OCI-LY7 (cell line): ENCODE data around the gene ZNF837. TPM values are rescaled to one million over a fixed set of nuclear protein-coding genes. Genes with fewer than 3 reads are reported as not detected.

Experiments
- BruUV-seq: library from RNA; stranded (reverse); fragments of 400-500 nt; replicated peaks from 2 replicates; lab custom pipeline; 2021; lab: Mats Ljungman, UMichigan
- CTCF ChIA-PET: fragments of 300-600 bp; sonication (Branson Sonifier 250); formaldehyde crosslinking; loops from one replicate; lab custom pipeline; 2022; ENCODE audit warnings: antibody characterized with exemption; ENCODE audit not compliant: unreplicated experiment; lab: Charles Lee
- POLR2A ChIA-PET: fragments of 300-600 bp; sonication (Branson Sonifier 250); formaldehyde crosslinking; loops from one replicate; lab custom pipeline; 2022; ENCODE audit warnings: antibody characterized with exemption; lab: Charles Lee
- DNase-seq: peaks from one replicate; pipeline ENCODE4 v3.0.0-alpha.2; 2015; ENCODE audit warnings: low spot score
- H2AFZ ChIP-seq: fragments of 200-600 bp; sonication (generic), shearing (Covaris generic); 2 replicates; pipeline ENCODE4 v1.6.1; 2014; ENCODE audit warnings: mild to moderate bottlenecking, antibody characterized with exemption, low read length, moderate library complexity
- H3K27ac ChIP-seq: fragments of 200-600 bp; sonication (generic); 2 replicates; pipeline ENCODE4 v1.5.1; 2014; ENCODE audit warnings: mixed run types, low read depth, mild to moderate bottlenecking, moderate library complexity, low read length, inconsistent platforms; ENCODE audit not compliant: poor library complexity, severe bottlenecking
- H3K36me3 ChIP-seq: fragments of 200-600 bp; sonication (generic); 2 replicates; pipeline ENCODE4 v1.6.1; 2014; ENCODE audit warnings: mild to moderate bottlenecking, antibody characterized with exemption, low read length, moderate library complexity, mixed read lengths; ENCODE audit not compliant: insufficient read depth
- H3K4me1 ChIP-seq: fragments of 200-600 bp; sonication (generic); 2 replicates; pipeline ENCODE4 v1.5.1; 2014; ENCODE audit warnings: mild to moderate bottlenecking, low read length; ENCODE audit not compliant: insufficient read depth, poor library complexity, severe bottlenecking
- H3K4me2 ChIP-seq: fragments of 200-600 bp; sonication (generic); 2 replicates; pipeline ENCODE4 v1.6.1; 2014; ENCODE audit warnings: mild to moderate bottlenecking, low read length
- H3K4me3 ChIP-seq: fragments of 200-600 bp; sonication (generic); 2 replicates; pipeline ENCODE4 v1.5.1; 2014; ENCODE audit warnings: mild to moderate bottlenecking, low read depth, low read length; ENCODE audit not compliant: poor library complexity, severe bottlenecking
- H3K79me2 ChIP-seq: fragments of 200-600 bp; sonication (generic); 2 replicates; pipeline ENCODE4 v1.6.1; 2016; ENCODE audit warnings: low read depth, mild to moderate bottlenecking, low read length, moderate library complexity, mixed read lengths; ENCODE audit not compliant: insufficient read depth
- H3K9me2 ChIP-seq: fragments of 200-600 bp; sonication (generic); 2 replicates; pipeline ENCODE4 v1.6.1; 2016; ENCODE audit warnings: mild to moderate bottlenecking, low read length, mixed read lengths; ENCODE audit not compliant: insufficient read depth
- H3K9me3 ChIP-seq: fragments of 200-600 bp; sonication (generic); 2 replicates; pipeline ENCODE4 v1.6.1; 2014; ENCODE audit warnings: mild to moderate bottlenecking, mixed run types, low read length, mixed read lengths
- H4K20me1 ChIP-seq: fragments of 200-600 bp; sonication (generic); 2 replicates; pipeline ENCODE4 v1.6.1; 2014; ENCODE audit warnings: mild to moderate bottlenecking, antibody characterized with exemption, low read length, moderate library complexity, mixed read lengths; ENCODE audit not compliant: insufficient read depth
- CTCF ChIP-seq: fragments of 200-600 bp; sonication (generic); conservative IDR thresholded peaks from 2 replicates; pipeline ENCODE4 v1.5.1; 2014; ENCODE audit warnings: mild to moderate bottlenecking, antibody characterized with exemption, low read length, moderate library complexity, mixed read lengths
- EZH2phosphoT487 ChIP-seq: fragments of 200-600 bp; sonication (generic); IDR thresholded peaks from 2 replicates; pipeline ENCODE4 v1.6.1; 2018; ENCODE audit warnings: low read depth, borderline replicate concordance, mild to moderate bottlenecking, mixed run types, antibody characterized with exemption, low read length, moderate library complexity, mixed read lengths
- intact Hi-C: fragments of 100-400 bp; cut with micrococcal nuclease; formaldehyde crosslinking; loops from one replicate; pipeline ENCODE4 v1.10.0; 2022; ENCODE audit not compliant: unreplicated experiment
- total RNA-seq, 2 experiments: library from RNA; depleted of rRNA in 1 of 2; stranded (reverse); fragments of >200 nt in 1 of 2; shearing (Covaris generic) in 1 of 2; gene quantifications; 2 replicates each; pipeline ENCODE4 v1.2.3, GENCODE V29; 2014 to 2022

The ZNF837 gene
- total RNA-seq, 2 experiments from 2014 or later, result 3.0 to 5.8 TPM

- no TSS peak for BruUV-seq
- no peak for DNase-seq
- intact Hi-C loops, result no loop called here
- Histone ChIP-seq H3K79me2 (no peaks in the 10 kb centered on the region), H3K9me2 (no peaks in the 10 kb centered on the region), H4K20me1 (no peaks in the 10 kb centered on the region), H3K36me3 (peaks cover 5% of the 10 kb centered on the region; the same call in 1 of the 2 replicates), H2AFZ (no peak overlapping the region), H3K4me2 (no peak overlapping the region), H3K4me3 (no peak overlapping the region), H3K4me1 (peaks cover 8% of the 10 kb centered on the region), H3K27ac (no peak overlapping the region), H3K9me3 (no peaks in the 10 kb centered on the region)
- TF ChIP-seq CTCF, result no peak
- TF ChIP-seq EZH2phosphoT487, result no peak
- CTCF ChIA-PET, result no interaction called here
- POLR2A ChIA-PET, result no interaction called here
Observed at GRCh38 chr19:58357481-58358145, 23.2 kb downstream of the ZNF837 start.

GRCh38 chr19:58356766-58357480, 23.9 kb downstream of the ZNF837 start:
- CTCF ChIA-PET, result no interaction called here
- no peaks in the 10 kb centered on the region for H4K20me1 ChIP-seq
- H3K4me3 ChIP-seq, result no peak overlapping the region

More at GRCh38 chr19:58356766-58357480, 23.9 kb downstream of the ZNF837 start:
- no peaks in the 10 kb centered on the region for H3K79me2 ChIP-seq
- DNase-seq, result no peak
- no peaks in the 10 kb centered on the region for H3K9me2 ChIP-seq
- POLR2A ChIA-PET, result no interaction called here
- BruUV-seq, result no TSS peak
- intact Hi-C loops, result no loop called here
- H3K4me1 ChIP-seq, result peaks cover 8% of the 10 kb centered on the region
- no peaks in the 10 kb centered on the region for H3K9me3 ChIP-seq
- no peak for TF ChIP-seq EZH2phosphoT487
- no peak for TF ChIP-seq CTCF
- peaks cover 5% of the 10 kb centered on the region; the same call in 1 of the 2 replicates for H3K36me3 ChIP-seq
- H2AFZ ChIP-seq, result no peak overlapping the region
- no peak overlapping the region for H3K27ac ChIP-seq
- H3K4me2 ChIP-seq, result no peak overlapping the region
